HPDE6-E6E7 (cell line): ENCODE data around the gene SEM1.
A peak's percentile ranks its signal among the peaks of the same experiment; 100 is the strongest.
"Not testable (repeated sequence)": the region's sequence is repeated elsewhere in the genome, so short reads cannot be mapped to it uniquely, and the experiment has no call there.

Experiments used
- DNase-seq: peaks from one replicate; pipeline ENCODE4 v3.0.0; 2011; ENCODE audit warnings: missing footprints; ENCODE audit errors: extremely low spot score

Gene SEM1

DNA sequence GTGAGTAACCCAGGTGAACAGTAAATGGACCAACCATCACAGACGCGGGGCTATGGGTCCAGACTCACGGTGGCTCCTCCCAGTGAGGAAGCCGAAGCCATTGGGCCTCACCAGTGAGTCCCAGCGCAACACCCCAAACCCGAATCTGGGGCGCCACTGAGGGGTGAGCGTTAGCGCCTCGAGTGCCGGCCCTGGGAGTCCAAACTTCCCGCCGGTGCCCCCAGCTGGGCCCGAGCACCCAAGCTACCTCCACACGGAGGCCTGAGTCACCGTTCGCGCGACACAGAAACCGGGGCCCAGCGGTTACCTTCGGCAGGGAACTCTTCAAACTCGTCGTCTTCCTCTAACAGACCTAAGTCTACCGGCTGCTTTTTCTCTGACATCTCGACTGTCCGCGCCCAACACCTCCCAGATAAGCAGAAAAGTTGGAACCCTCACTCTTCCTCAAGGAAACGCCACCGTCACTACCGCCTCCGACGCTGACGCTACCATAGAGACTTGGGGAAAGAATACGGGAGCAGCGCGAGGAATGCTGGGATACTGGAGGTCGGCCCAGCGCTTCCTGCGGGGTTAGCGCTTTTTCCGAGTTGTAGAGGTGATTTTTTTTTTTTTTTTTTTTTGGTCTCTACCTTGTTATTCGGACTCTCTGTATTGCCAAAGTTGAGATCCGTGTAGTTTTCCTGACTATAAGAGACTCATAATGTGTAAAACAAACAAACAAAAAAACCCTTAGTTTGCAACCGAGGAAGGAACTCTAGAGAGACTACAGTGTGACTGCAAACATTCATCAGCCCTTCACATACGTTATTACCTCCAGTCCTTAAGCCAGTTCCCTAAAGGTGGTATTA lies at the start of gene SEM1:
Gene SEM1 (minus strand): TSS at position 466 of the 848 bp plus-strand sequence. CDS start 83 bp downstream, at position 383.
- peak; percentile 65 for DNase-seq

DNA sequence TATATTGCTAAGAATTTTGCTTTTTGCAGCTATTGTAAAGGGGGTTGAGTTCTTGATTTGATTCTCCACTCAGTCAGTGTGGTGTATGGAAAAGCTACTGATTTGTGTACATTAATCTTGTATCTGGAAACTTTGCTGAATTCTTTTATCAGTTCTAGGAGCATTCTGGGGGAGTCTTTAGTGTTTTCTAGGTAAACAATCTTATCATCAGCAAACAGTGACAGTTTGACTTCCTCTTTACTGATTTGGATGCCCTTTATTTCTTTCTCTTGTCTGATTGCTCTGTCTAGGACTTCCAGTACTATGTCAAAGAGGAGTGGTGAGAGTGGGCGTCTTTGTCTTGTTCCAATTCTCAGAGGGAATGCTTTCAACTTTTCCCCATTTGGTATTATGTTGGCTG lies 48.2 kb upstream of the SEM1 start:
- not testable (repeated sequence) for DNase-seq

DNA sequence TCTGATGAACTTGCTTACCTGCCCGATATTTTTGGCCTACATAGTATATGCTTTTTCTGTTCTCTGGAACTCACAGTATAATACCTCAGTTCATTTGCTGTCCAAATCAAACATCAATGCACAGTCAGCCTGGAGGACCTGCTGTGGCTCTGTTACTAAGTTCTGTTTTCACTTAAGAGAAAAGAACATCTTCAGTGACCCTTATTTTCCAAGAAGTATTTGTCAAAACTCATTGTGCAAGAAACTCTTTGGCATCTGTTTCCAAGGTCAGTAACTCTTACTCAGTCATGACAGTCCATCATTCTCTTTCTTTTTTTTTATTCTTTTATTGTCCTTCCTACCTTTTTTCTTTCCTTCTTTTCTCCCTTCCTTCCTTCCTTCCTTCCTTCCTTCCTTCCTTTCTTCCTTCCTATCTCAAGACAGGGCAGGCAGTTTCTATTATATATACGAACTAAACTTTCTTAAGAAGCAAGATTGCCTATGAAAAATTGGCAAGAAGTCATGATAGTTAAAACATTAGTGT lies 37.8 kb upstream of the SEM1 start:
- no peak for DNase-seq

DNA sequence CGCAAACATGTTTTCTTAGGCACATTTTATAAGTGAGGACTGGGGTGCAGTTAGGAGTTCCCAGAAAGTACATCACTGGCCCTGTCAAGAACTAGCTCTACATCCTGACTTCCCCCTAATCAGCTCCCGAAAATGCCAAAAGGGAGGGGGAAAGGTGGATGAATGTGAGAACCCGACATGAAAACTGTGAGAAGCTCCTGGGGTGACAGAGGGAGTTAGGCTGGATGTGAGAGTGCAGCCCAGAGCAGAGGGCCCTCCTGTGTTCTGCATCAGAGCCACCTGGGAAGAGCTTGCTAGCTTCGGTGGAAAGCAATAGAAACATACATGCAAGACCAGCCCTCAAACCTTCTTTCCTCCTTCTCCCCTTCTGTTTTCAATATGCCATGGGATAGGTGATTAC lies 30.5 kb upstream of the SEM1 start:
- DNase-seq: no peak

DNA sequence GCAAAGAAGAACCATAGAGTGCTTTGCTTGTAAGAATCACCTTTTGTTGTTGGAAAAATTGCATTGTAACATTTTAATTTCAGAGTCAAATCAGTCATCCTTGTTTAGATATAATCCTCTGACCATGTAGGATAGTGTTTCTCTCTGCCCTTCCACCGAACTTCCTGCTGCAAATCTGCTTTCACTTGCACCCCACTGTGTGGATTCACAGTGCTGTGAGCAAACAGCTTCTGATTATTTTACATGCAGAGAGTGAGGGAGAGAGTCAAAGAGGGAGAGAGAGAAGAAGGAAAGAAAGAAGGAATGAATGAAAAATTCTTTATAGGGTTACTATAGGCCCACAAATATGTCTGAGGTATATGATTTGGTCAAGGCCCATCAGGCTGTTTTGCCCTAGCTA lies 30.0 kb upstream of the SEM1 start:
- DNase-seq: no peak

DNA sequence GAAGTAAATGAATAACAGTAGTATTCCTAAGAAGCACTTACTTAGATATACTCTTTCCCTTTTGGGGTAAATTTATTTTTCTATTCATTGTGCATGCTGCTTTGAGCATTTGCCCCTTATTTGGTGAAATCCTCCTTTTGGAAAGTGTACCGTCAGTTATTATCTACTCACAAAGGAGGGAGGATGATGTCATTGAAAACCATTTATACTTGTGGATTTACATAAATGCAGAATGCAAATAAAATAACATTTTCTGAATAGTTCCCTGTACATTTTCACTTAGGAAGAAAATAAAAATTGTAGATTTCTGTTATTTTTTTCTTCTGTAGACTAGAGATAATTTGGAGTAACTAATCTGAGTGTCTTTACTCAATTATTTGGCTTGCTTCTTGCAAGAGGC lies 29.5 kb upstream of the SEM1 start:
- DNase-seq: no peak

DNA sequence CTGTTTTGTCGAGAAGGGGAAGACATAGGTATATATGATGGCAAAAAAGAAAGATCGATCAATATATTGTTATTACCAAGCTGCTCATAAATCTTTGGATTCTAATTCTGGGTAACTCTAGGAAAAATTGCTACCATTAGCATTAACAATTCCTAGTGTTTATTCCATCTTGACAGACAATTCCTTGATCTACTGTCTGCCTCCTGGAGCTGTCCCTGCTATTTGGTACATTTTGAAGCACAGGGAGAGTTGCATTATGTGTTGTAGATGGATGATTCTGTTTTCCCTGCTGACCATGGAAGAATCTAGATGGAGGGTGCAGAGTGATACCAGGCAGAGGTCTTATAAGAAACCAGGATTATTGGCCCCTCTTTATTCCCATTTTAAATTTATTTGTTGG lies 29.1 kb upstream of the SEM1 start:
- no peak for DNase-seq

DNA sequence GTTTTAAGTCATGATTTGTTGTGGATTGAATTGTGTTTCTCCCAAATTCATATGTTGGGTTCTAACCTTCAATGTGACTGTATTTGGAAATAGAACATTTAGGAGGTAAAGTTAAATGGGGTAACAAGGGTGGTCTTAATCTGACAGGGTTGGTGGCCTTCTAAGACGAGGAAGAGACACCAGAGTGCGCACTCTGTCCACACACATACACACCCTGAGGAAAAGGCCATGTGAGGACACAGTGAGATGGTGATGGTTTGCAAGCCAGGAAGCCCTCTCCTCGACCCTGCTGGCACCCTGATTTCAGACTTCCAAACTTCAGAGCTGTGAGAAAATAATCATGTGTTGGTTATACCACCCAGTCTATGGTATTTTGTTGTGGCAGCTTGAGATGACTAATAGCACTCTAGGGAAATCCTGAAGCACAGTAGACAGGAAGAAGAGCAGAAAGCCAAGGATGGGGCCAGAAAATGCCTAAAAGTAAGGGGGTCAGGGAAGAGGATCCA lies 28.0 kb upstream of the SEM1 start:
- DNase-seq: no peak

DNA sequence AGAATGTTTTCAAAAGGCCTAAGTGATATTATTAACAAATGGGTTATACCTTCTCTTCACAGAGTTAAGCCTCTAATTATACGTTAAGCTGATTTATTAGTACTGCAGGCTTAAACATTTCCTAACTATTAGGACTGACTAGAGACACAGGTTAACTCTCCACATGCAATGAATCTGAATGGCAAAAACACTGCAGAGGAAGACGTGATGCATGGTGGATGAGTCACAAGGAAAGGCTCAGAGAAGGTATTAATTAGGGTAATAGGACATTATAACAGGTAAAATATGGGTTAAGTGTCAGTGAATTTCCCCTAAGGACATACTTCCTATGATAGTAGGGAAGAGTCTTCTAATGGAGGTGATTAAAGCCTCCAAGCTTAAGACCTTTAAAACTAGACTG lies 24.7 kb upstream of the SEM1 start:
- DNase-seq: no peak

DNA sequence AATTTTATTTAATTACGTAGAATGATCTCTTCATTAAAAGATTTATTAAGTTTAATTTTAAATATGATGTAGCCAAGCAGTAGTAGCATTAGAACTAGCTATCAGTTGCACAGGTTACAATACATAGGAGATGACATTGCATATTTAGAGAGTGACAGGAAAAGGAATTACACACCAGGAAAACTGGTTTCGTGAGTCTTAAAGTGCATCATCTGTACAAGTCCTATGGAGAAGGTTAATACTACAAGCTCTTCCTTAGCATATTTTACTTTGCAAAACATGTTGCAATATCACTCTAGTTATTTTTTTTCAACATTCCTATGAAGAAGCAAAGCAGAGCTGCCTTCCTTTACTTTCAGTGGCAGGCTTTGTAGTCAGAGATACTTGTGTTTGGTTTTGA lies 20.2 kb upstream of the SEM1 start:
- DNase-seq: peak; percentile 40

DNA sequence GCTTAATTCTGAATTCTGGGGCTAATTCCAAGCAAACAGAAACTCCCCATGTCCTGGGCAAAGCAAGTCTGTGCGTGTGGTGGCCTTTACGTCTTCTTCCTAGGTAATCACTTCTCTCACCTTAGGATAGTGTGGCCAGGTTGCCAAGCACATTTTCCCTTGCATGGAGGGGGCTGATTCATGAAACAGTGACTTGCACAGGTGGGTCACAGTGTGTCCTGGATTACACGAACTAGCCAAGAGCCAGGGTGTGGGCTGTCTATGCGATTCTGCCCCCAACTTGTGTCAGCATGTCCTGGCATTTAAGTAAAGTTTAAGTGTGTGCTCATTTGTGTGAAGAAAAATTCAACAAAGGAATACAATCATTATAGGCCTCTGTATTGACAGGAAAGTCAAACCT lies 18.5 kb upstream of the SEM1 start:
- no peak for DNase-seq

DNA sequence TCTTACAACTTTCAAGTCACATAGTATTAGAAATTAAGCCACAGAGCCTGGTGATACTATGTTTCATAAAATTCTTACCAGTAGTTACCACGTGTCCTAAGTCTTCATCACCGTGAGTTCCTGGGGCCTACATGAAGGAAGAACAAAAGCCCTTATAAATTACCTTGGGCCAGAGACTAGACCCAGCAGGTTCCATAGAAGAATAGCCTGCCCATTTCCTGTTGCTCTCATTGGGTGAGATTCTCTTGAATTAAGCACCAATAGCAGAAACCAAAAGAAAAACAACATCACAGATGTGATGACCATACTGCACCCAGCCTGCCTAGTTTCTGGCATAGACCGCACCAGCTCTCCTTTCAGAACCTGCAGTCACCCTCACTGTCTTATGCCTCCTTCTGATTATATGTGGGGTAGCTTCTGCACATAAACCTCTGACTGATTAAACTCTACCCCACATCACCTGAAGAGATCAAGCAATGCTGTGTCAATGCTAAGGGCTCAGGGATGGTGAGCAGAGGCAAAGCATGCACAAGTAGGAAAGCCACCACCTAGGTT lies 18.0 kb upstream of the SEM1 start:
- DNase-seq: no peak

DNA sequence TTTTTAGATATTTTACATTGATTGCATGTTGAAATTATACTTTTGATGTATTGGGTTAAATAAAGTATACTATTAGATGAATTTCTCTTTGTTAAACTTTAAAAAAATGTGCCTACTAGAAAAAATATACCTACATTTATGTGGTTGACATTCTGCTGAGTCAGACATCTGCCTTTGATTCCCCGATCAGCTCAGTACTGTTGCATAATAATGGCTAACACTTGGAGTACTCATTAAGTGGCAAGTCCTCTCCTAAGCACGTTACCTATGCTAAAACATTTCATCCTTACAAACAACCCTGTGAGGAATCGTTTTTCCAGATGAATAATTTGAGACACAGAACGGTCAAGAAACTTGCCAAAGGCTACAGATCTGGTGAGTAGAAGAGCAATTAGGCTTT lies 14.0 kb upstream of the SEM1 start:
- no peak for DNase-seq

DNA sequence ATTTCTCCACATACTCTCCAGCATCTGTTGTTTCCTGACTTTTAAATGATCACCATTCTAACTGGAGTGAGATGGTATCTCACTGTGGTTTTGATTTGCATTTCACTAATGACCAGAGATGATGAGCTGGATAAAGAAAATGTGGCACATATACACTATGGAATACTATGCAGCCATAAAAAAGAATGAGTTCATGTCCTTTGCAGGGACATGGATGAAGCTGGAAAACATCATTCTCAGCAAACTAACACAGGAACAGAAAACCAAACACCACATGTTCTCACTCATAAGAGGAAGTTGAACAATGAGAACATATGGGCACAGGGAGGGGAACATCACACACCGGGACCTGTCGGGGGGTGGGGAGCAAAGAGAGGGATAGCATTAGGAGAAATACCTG lies 13.3 kb upstream of the SEM1 start:
- not testable (repeated sequence) for DNase-seq

DNA sequence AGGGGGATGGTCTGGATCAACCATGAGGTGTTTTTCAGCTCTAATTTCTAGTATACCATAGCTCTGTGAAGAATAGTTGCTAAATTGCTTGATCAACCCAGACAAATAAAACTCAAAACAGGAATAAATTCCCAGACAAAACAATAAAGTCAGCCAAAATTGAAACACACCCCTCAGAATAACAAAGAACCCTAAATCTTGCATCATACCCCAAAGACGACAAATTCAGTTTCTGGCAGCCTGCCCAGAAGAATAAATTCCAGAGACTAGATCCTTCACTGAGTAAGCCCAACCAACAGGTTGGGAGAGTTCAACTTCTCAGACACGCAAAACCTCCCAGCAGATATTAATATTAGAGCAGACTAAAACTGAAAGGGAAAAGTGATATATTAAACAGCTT lies 11.2 kb upstream of the SEM1 start:
- no peak for DNase-seq

DNA sequence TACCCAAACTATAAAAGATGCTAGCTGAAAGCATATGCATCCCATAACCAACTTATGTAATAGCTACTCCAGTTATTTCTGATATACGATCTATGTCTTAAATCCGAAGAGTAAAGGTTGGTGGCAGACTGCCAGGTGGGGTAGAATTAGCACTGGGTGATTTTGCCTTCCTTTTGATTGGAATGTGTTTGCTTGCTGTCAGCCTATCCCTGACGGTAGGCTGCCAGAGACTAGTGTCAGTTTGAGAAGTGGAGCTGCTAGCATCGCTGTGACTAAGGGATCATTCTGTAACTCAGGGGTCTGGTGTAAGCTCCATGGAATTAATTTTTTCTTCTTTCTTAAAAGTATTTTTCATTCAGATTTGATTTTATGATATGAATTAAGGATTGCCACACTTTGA lies 9.5 kb upstream of the SEM1 start:
- DNase-seq: no peak

DNA sequence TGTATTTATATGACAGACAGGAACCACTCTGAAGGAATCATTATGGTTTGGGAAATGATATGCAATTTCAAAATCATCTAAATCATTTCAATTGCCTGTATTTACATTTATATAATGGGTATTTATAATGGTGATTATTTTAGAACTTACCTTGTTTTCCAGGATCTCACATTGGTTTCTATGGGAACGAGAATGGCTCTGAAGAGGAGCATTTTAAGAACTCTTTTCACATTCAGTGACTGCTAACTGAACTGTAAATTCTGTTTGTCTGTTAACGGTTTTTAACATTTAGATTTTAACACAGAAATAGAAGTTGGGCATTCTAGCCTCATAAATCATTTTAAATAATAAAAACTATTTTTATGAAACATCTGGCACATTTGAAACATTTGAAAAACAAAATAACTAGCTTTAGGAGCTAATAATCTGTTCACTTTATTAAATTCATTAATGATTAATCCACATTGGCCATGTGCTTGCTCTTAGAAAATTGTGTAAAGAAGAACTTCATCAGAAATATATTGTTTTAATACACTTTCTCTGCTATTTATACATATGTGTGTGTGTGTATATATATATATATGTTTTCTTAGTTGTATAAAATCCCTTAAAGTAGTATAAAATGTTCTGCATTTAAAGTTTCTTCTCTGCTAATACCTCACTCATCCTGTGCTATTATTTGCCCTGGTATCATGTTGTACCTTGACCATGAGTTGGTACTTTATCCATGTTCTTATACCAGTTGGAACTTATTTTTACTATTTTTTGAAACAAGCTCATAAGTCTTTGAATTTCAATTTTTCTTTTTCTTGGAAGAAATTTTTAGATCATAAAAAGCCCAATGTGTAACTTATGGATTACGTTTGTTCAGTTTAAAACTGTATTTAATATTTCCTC lies 8.7 kb upstream of the SEM1 start:
- no peak for DNase-seq

DNA sequence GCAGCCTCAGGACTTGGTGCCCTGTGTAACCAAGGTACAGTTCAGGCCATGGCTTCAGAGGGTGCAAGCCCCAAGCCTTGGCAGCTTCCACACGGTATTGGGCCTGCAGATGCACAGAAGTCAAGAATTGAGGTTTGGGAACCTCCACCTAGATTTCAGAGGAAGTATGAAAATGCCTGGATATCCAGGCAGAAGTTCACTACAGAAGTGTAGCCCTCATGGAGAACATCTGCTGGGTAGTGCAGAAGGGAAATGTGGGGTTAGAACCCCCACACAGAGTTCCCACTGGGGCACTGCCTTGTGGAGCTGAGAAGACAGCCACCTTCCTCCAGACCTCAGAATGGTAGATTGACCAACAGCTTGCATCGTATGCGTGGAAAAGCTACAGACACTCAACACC lies 3.4 kb upstream of the SEM1 start:
- DNase-seq: no peak

DNA sequence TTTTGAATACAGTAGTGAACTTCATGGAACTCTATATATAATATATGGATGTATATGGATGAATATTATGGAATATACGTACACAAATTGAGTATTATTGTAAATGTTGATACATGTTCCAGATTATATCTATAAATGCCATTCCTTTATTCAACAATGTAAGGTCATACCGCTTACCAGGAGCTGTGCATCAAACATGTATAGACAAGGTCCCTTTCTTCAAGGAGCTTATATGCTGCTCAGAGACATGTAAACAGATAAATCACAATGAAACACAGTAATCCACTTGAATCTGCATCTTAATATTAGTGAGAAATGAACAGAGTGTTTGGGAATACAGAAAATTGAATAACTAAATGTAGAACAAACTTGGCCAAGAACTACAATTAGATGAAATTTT lies 898 bp upstream of the SEM1 start:
- no peak for DNase-seq

DNA sequence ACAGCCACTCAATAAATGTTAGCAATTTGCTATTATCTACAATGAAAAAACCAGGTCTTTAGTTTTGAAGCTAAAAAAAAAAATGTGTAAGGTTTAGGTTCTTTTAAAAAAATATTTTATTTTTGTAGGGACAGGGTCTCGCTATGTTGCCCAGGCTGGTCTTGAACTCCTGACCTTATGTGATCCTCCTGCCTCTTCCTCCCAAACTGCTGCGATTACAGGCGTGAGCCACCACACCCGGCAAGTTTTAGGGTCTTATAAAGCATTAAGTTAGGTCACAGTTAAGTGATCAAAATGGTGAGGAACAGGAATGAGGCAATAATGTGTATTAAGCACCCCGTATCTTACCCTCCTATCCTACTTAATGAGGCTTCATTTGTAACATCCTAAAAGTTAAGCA lies 774 bp downstream of the SEM1 start:
- no peak for DNase-seq

DNA sequence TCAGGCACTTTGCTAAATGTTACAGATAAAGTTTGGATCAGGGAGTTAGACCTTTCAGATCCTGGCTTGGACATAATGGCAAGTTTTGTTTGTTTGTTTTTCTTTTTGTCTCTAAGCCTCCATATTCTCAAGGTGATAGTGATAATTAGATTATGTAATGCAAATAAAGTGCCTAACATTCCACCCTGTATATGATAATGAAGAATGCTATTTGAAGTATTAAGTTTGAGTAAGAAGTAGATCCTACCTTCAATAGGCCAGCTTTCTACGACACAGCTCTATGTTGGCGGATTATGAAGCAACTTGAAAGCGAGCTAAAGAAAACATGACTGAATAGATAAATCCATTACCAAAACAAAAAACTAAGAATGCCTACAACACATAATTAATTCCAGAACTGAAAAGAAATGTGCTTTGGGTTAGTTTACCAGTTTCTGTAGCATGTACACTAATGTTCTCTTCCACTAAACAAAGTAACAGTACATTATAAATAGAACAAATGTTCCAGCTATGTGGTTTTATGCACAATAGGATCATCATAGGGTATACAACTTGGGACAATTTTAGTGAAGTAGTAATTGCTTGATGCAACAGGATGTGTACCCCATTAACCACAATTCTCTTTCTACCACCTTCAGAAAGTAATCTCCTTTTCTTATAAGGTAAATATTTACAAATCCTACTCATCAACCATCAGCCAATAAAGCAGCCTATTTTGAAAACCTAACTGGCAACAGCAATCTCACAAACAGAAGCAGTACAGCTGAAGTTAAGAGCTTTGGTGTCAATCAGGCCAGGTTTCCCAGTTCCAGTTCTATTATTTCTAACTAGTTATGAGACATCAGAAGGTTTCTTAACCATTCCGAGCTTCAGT lies 1.5 kb downstream of the SEM1 start:
- DNase-seq: no peak
